ENCODE results near the gene KIAA0232. TPM values are rescaled to one million over a fixed set of nuclear protein-coding genes. Genes with fewer than 3 reads are reported as not detected.
"Not testable (repeated sequence)": the region's sequence is repeated elsewhere in the genome, so short reads cannot be mapped to it uniquely, and the experiment has no call there.

The KIAA0232 gene
- total RNA-seq, 4 donors from 2014 or later = 19.8 to 73.6 (median 49.5) TPM

DNA sequence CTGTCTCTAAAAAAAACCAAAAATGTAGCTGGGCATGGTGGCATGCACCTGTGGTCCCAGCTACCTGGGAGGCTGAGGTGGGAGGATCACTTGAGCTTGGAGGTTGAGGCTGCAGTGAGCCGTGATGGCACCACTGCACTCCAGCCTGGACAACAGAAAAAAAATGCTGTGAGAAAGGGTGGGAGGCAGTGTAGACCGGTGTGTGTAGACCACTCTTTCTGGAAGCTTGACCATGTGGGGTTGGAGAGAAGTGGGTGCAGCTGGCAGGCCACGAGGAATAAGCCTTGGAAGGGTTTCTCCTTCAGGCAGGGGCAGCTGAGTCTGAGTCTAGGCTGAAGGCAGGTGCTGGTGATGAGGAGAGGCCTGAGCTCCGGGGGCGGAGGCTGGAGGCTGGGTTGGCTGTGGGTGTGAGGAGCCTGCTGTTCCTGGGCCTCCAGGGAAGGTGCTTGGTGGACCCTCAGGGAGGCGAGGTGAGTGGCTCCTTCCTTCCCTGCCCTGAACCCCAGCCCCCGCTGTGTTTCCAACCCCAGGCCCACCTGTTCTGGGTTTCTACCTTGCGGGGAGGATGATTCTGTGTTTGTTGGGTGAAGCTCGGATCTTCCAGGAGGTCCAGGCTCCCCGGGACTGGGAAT, 117.8 kb downstream of the KIAA0232 start:
- TF ChIP-seq, protein P1, sequence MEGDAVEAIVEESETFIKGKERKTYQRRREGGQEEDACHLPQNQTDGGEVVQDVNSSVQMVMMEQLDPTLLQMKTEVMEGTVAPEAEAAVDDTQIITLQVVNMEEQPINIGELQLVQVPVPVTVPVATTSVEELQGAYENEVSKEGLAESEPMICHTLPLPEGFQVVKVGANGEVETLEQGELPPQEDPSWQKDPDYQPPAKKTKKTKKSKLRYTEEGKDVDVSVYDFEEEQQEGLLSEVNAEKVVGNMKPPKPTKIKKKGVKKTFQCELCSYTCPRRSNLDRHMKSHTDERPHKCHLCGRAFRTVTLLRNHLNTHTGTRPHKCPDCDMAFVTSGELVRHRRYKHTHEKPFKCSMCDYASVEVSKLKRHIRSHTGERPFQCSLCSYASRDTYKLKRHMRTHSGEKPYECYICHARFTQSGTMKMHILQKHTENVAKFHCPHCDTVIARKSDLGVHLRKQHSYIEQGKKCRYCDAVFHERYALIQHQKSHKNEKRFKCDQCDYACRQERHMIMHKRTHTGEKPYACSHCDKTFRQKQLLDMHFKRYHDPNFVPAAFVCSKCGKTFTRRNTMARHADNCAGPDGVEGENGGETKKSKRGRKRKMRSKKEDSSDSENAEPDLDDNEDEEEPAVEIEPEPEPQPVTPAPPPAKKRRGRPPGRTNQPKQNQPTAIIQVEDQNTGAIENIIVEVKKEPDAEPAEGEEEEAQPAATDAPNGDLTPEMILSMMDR (IDR thresholded peaks at IDR 0.05) = no peak
- TF ChIP-seq POLR2A (IDR thresholded peaks at IDR 0.05) = no peak
- no peaks in the 10 kb centered on the region for H3K27me3 ChIP-seq
- DNase-seq = peak in 1 of 3 donors; percentile 38
- H3K4me1 ChIP-seq = no peaks in the 10 kb centered on the region
- H3K27ac ChIP-seq = peak overlapping the region in 1 of 4 donors; percentile 38
- no peaks in the 10 kb centered on the region for H3K9me3 ChIP-seq
- no peak overlapping the region for H3K4me3 ChIP-seq
- no peaks in the 10 kb centered on the region for H3K36me3 ChIP-seq

DNA sequence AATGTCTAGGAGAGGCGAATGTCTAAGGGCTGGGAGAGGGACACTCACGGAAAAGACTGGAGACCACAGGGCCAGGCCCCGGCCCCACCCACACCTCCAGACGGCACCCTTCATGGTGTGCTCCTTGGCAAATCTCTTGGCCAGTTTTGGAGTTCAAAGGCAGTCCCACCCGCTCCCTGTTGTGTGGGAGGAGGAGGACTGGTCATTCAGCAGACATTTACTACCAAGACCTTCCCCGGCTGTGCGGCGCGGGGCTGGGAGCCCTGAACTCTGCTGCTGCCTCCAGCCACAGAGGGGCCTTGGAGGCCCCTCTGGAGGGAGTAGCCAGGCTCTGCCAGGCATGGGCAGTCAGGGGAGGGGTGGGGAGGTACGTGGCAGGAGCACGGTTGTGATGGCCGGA, 118.4 kb downstream of the KIAA0232 start:
- Histone ChIP-seq H3K9me3 (no peaks in the 10 kb centered on the region), H3K36me3 (no peaks in the 10 kb centered on the region), H3K27ac (no peak overlapping the region), H3K4me1 (no peaks in the 10 kb centered on the region), H3K27me3 (no peaks in the 10 kb centered on the region), H3K4me3 (no peak overlapping the region)
- peak in 1 of 3 donors; percentile 43 for DNase-seq
- TF ChIP-seq, protein P1 (IDR thresholded peaks at IDR 0.05) = no peak
- no peak for TF ChIP-seq POLR2A (IDR thresholded peaks at IDR 0.05)

DNA sequence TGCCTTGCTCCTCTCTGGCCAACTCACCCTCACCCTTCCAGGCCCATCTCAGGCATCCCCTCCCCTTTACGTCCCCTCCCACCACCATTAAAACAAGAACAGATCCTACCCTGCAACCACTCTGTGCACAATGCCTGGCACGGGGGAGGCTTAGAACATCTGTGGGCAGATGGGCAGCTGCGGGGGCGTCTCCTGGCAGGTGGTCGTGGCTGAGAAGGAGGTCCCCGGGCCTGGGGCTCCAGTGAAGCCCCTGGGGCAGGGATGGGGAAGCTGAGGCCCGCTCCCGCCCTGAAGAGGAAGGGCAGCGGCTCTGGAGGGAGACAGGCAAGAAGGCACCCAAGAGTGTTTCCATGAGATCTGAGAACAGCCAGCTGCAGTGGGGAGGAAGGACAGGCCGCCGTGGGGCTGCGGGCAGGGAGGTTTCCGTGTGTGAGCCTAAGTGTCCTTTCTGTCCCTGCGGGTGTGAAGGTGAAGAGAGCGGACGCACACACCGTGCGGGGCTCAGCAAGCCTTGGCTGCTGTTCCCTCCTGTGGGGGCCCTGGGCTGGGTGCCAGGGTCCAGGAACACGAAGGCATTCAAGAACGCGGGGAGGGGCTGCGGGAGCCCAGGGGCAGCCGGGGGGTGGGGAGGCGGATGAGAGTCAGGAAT, 119.3 kb downstream of the KIAA0232 start:
- TF ChIP-seq, protein P1 (IDR thresholded peaks at IDR 0.05) = no peak
- TF ChIP-seq POLR2A (IDR thresholded peaks at IDR 0.05) = no peak
- no peak overlapping the region for H3K4me3 ChIP-seq
- H3K4me1 ChIP-seq = no peaks in the 10 kb centered on the region
- no peak overlapping the region for H3K27ac ChIP-seq
- DNase-seq = peak in 1 of 3 donors; percentile 39
- no peaks in the 10 kb centered on the region for H3K36me3 ChIP-seq
- no peaks in the 10 kb centered on the region for H3K9me3 ChIP-seq
- no peaks in the 10 kb centered on the region for H3K27me3 ChIP-seq

DNA sequence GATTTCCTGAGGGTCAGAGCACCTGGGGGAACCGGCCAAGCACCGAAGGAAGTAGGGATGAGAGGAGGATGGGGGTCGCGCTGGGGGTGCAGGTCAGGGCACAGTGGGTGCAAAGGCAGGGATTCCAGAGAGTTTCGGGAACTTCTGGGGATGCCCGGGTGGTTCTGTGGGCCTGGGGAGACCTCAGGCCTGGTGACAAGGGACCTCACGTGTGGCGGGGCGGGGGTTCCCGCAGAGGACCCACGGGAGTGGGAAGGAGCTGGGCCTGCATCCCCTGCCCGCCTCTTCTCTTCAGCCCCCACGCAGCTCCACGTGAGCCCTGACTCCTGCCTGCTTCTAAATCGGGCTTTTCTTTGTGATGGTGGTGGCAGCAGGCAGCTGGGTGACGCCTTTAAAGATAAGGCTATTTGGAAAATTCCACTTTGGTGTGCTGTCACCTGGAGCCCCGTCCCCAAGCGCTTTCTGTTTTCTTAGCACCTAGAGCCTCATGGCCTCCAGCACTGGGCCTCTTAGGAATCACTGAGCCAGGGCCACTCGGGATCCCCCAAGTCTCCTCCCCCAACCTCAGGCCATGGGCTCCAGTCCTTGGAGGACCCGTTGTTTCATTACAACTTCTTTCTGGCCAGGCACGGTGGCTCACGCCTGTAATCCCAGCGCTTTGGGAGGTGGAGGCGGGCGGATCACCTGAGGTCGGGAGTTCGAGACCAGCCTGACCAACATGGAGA, 120.0 kb downstream of the KIAA0232 start:
- Histone ChIP-seq H3K4me3 (no peak overlapping the region), H3K9me3 (no peaks in the 10 kb centered on the region), H3K27me3 (no peaks in the 10 kb centered on the region), H3K36me3 (no peaks in the 10 kb centered on the region), H3K4me1 (no peaks in the 10 kb centered on the region), H3K27ac (no peak overlapping the region)
- TF ChIP-seq, protein P1 (IDR thresholded peaks at IDR 0.05) = no peak
- TF ChIP-seq POLR2A (IDR thresholded peaks at IDR 0.05) = no peak
- DNase-seq = peak in 1 of 3 donors; percentile 40

DNA sequence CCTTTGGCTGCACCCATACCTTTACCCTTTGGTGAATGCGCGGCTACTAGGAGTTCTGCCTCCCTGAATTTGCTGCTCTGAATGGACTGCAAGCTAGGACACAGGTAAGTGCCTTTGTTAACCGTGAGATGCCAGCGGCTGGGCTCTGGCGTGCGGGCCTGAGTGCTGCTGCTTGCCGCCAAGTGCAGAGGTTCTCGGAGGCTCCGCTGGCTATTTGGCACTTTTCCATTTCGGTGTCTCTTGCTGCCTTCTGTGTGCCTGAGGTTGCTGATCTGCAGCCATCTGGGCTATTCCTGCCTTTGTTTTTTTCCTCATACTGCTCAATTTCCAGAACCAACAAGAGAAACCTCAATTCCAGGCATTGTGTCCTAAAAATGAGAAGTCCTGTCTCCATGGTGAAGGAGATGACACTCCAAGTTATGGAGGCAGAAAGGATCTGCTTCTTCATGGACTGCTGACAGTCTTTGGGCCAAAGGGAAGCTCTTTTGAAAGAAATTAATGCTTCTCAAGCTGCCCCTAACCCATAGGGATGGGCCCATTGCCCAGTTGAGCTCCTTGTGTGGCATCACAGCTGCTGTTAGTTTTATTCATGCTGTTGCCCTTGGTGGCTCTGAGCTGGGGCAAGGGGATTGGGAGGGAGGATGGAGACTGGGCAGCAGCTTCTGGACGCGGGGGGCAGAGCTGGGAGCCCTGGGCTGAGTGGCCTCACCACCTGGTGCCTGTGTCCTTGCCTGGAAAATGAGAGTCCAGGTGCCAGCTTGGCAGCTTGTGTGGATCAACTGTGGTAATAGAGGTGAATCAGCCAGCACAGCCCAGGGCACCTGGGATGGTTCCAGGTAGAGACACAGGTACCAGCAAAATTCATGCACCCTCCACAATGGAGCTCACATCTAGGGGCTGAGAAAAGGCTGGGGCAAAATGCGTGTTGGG, 123.3 kb downstream of the KIAA0232 start:
- Histone ChIP-seq H3K36me3 (no peaks in the 10 kb centered on the region), H3K4me3 (no peak overlapping the region), H3K27me3 (no peaks in the 10 kb centered on the region), H3K4me1 (peaks cover 0 to 16% (median 4%) of the 10 kb centered on the region in 4 donors), H3K27ac (no peak overlapping the region), H3K9me3 (no peaks in the 10 kb centered on the region)
- DNase-seq = peak in 1 of 3 donors; percentile 43
- TF ChIP-seq POLR2A (IDR thresholded peaks at IDR 0.05) = no peak
- TF ChIP-seq, protein P1 (IDR thresholded peaks at IDR 0.05) = no peak

DNA sequence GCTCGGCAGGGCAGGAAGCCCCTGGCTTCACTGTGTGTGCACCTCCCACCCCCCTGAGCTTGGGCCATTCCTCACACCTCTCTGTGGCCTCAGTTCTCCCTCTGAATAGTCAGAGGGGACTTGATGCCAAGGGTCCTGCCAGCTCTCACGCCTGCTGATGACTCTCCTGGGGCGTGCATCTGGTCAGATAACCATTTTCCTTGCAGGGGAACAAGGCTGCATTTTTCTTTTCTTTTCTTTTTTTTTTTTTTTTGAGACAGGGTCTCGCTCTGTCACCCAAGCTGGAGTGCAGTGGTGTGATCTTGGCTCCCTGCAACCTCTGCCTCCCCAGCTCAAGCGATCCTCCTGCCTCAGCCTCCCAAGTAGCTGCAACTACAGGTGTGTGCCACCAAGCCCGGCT, 124.0 kb downstream of the KIAA0232 start:
- H3K4me3 ChIP-seq, H3K9me3 ChIP-seq, H3K27me3 ChIP-seq, H3K27ac ChIP-seq, H3K36me3 ChIP-seq: not testable (repeated sequence)
- H3K4me1 ChIP-seq = peaks cover 0 to 22% (median 4%) of the 10 kb centered on the region in 4 donors
- DNase-seq = peak in 1 of 3 donors; percentile 29
